GM12892 (cell line): ENCODE measurements around the gene DMC1.
A peak's percentile ranks its signal among the peaks of the same experiment; 100 is the strongest.
"Not testable (repeated sequence)": the region's sequence is repeated elsewhere in the genome, so short reads cannot be mapped to it uniquely, and the experiment has no call there.

Source experiments
- DNase-seq: peaks from one replicate; pipeline ENCODE4 v3.0.0; 2011; ENCODE audit not compliant: insufficient read length
- FAIRE-seq: peaks from 2 replicates; lab custom pipeline; 2011; peaks lifted over from hg19 to GRCh38; lab: Jason Lieb, UNC
- POLR2A ChIP-seq: IDR thresholded peaks from 2 replicates; pipeline ENCODE4 v1.6.1; 2011; ENCODE audit warnings: low read depth, low read length, control low read depth
- POLR2AphosphoS5 ChIP-seq: IDR thresholded peaks from 2 replicates; pipeline ENCODE4 v1.6.1; 2011; ENCODE audit warnings: low read depth, low read length, control low read depth
- TAF1 ChIP-seq: IDR thresholded peaks from 2 replicates; pipeline ENCODE4 v1.6.1; 2011; ENCODE audit warnings: low read depth, mild to moderate bottlenecking, control low read depth, low read length, borderline replicate concordance

DMC1 gene

GRCh38 chr22:38602166-38602565, 32.2 kb upstream of the DMC1 start:
- FAIRE-seq (no peak), DNase-seq (no peak)
- no peak for TF ChIP-seq TAF1
- TF ChIP-seq POLR2A = no peak
- TF ChIP-seq POLR2AphosphoS5 = no peak

- no peak for DNase-seq
- TF ChIP-seq POLR2A = no peak
- no peak for TF ChIP-seq TAF1
- no peak for TF ChIP-seq POLR2AphosphoS5
- FAIRE-seq = no peak
Measured at GRCh38 chr22:38601221-38601764, 31.3 kb upstream of the DMC1 start.

GRCh38 chr22:38599466-38599865, 29.5 kb upstream of the DMC1 start:
- TF ChIP-seq TAF1 (no peak), POLR2AphosphoS5 (no peak), POLR2A (no peak)
- FAIRE-seq = no peak
- no peak for DNase-seq

- not testable (repeated sequence) for DNase-seq, FAIRE-seq
Measured at GRCh38 chr22:38582923-38583322, 12.9 kb upstream of the DMC1 start.

GRCh38 chr22:38578505-38578904, 8.5 kb upstream of the DMC1 start:
- no peak for TF ChIP-seq TAF1
- TF ChIP-seq POLR2A = no peak
- TF ChIP-seq POLR2AphosphoS5 = no peak
- no peak for FAIRE-seq
- no peak for DNase-seq

- peak; percentile 81 for FAIRE-seq
- no peak for TF ChIP-seq TAF1
- no peak for TF ChIP-seq POLR2A
- no peak for TF ChIP-seq POLR2AphosphoS5
Measured at GRCh38 chr22:38572065-38572464, 2.1 kb upstream of the DMC1 start.

GRCh38 chr22:38570779-38571364, 889 bp upstream of the DMC1 start:
- DNase-seq (peak; percentile 16), FAIRE-seq (no peak)
- TF ChIP-seq POLR2A = no peak
- no peak for TF ChIP-seq TAF1
- no peak for TF ChIP-seq POLR2AphosphoS5

More at GRCh38 chr22:38572065-38572464, 2.1 kb upstream of the DMC1 start:
- DNase-seq = peak; percentile 25

- FAIRE-seq (peak; percentile 21), DNase-seq (peak; percentile 26)
- TF ChIP-seq POLR2AphosphoS5 (no peak), POLR2A (no peak), TAF1 (no peak)
Measured at GRCh38 chr22:38569181-38569971, 607 bp downstream of the DMC1 start.

- DNase-seq (no peak), FAIRE-seq (no peak)
- TF ChIP-seq POLR2A = no peak
- no peak for TF ChIP-seq POLR2AphosphoS5
- no peak for TF ChIP-seq TAF1
Measured at GRCh38 chr22:38567531-38568285, 2.3 kb downstream of the DMC1 start.

- no peak for FAIRE-seq
- no peak for TF ChIP-seq POLR2A
- no peak for TF ChIP-seq TAF1
- TF ChIP-seq POLR2AphosphoS5 = no peak
- DNase-seq = no peak
Measured at GRCh38 chr22:38566726-38567504, 3.1 kb downstream of the DMC1 start.
